A673 (cell line): Measurements from ENCODE around the gene LRRC4C. TPM values are rescaled to one million over a fixed set of nuclear protein-coding genes. Genes with fewer than 3 reads are reported as not detected.

Experiments used
- BruUV-seq: library from RNA; stranded (reverse); fragments of 400-500 nt; replicated peaks from 2 replicates; lab custom pipeline; 2021; lab: Mats Ljungman, UMichigan
- CTCF ChIA-PET: fragments of 300-600 bp; sonication (Branson Sonifier 250); formaldehyde crosslinking; loops from one replicate; lab custom pipeline; 2022; ENCODE audit warnings: antibody characterized with exemption; lab: Charles Lee
- POLR2A ChIA-PET: fragments of 300-600 bp; sonication (Branson Sonifier 250); formaldehyde crosslinking; loops from one replicate; lab custom pipeline; 2022; ENCODE audit warnings: antibody characterized with exemption; ENCODE audit not compliant: low non-redundant PET; lab: Charles Lee
- DNase-seq: peaks from one replicate; pipeline ENCODE4 v3.0.0-alpha.2; 2015; ENCODE audit warnings: low spot score
- H3K27ac ChIP-seq: fragments of 200-600 bp; sonication (generic); 2 replicates; pipeline ENCODE4 v1.5.1; 2016; ENCODE audit warnings: mixed run types, low read depth, mild to moderate bottlenecking, mixed read lengths, antibody characterized with exemption, low read length; ENCODE audit not compliant: poor library complexity, severe bottlenecking
- H3K27me3 ChIP-seq: fragments of 200-600 bp; sonication (generic); replicated peaks from 2 replicates; pipeline ENCODE4 v1.6.1; 2017; ENCODE audit warnings: mixed run types, low read depth, mild to moderate bottlenecking, mixed read lengths, antibody characterized with exemption, low read length; ENCODE audit not compliant: insufficient read depth, poor library complexity
- H3K36me3 ChIP-seq: fragments of 200-600 bp; sonication (generic); 2 replicates; pipeline ENCODE4 v1.6.1; 2016; ENCODE audit warnings: mixed run types, mild to moderate bottlenecking, mixed read lengths, antibody characterized with exemption, low read length; ENCODE audit not compliant: insufficient read depth, poor library complexity, severe bottlenecking
- H3K4me1 ChIP-seq: fragments of 200-600 bp; sonication (generic); 2 replicates; pipeline ENCODE4 v1.6.1; 2017; ENCODE audit warnings: mixed run types, mild to moderate bottlenecking, mixed read lengths, antibody characterized with exemption, low read length; ENCODE audit not compliant: insufficient read depth, poor library complexity, severe bottlenecking
- H3K4me3 ChIP-seq: fragments of 200-600 bp; sonication (generic); 2 replicates; pipeline ENCODE4 v1.5.1; 2016; ENCODE audit warnings: low read depth, mixed run types, mild to moderate bottlenecking, mixed read lengths, low read length; ENCODE audit not compliant: poor library complexity, severe bottlenecking
- H3K9me3 ChIP-seq: fragments of 200-600 bp; sonication (generic); 2 replicates; pipeline ENCODE4 v1.6.1; 2016; ENCODE audit warnings: mixed run types, low read depth, mild to moderate bottlenecking, mixed read lengths, antibody characterized with exemption, low read length; ENCODE audit not compliant: poor library complexity, severe bottlenecking
- CTCF ChIP-seq: fragments of 300-800, 200-600 bp; sonication (generic); conservative IDR thresholded peaks from 2 replicates; pipeline ENCODE4 v1.5.1; 2017; ENCODE audit warnings: low read depth, mild to moderate bottlenecking, antibody characterized with exemption, low read length, moderate library complexity, mixed read lengths
- EZH2 ChIP-seq: fragments of 200-600 bp; sonication (generic); IDR thresholded peaks from 2 replicates; pipeline ENCODE4 v1.6.1; 2017; ENCODE audit warnings: borderline replicate concordance, low read depth, mild to moderate bottlenecking, mixed read lengths, antibody characterized with exemption, low read length; ENCODE audit not compliant: poor library complexity, severe bottlenecking
- intact Hi-C: fragments of 100-400 bp; cut with micrococcal nuclease; formaldehyde crosslinking; loops from one replicate; pipeline ENCODE4 v1.10.0; 2022; ENCODE audit not compliant: unreplicated experiment
- total RNA-seq: library from RNA; stranded (reverse); gene quantifications from 2 replicates; pipeline ENCODE4 v1.2.3, GENCODE V29; 2021

The LRRC4C gene
- total RNA-seq, 1 experiment from 2014 or later, result 38.3 TPM

- no peaks in the 10 kb centered on the region for H3K4me1 ChIP-seq
- no peaks in the 10 kb centered on the region for H3K9me3 ChIP-seq
- no peak for DNase-seq
- ChIA-PET CTCF (no interaction called here), POLR2A (no interaction called here)
- no peak overlapping the region for H3K27ac ChIP-seq
- no TSS peak for BruUV-seq
- intact Hi-C loops, result no loop called here
- H3K4me3 ChIP-seq, result no peak overlapping the region
- no peaks in the 10 kb centered on the region for H3K36me3 ChIP-seq
- no peaks in the 10 kb centered on the region for H3K27me3 ChIP-seq
- TF ChIP-seq EZH2 (no peak), CTCF (no peak)
Observed at GRCh38 chr11:40842750-40843339, 616.6 kb downstream of the LRRC4C start.

- ChIA-PET POLR2A (no interaction called here), CTCF (no interaction called here)
- no TSS peak for BruUV-seq
- no peaks in the 10 kb centered on the region for H3K36me3 ChIP-seq
- DNase-seq, result no peak
- no peaks in the 10 kb centered on the region for H3K27me3 ChIP-seq
- no peak overlapping the region for H3K4me3 ChIP-seq
- no peaks in the 10 kb centered on the region for H3K4me1 ChIP-seq
- no peaks in the 10 kb centered on the region for H3K9me3 ChIP-seq
- intact Hi-C loops, result no loop called here
- TF ChIP-seq CTCF, result no peak
- no peak for TF ChIP-seq EZH2
- H3K27ac ChIP-seq, result no peak overlapping the region
Observed at GRCh38 chr11:40841231-40841630, 618.2 kb downstream of the LRRC4C start.

GRCh38 chr11:40838181-40838683, 621.2 kb downstream of the LRRC4C start:
- TF ChIP-seq EZH2 (no peak), CTCF (no peak)
- CTCF ChIA-PET, result no interaction called here
- Histone ChIP-seq H3K4me3 (no peak overlapping the region), H3K27ac (no peak overlapping the region), H3K36me3 (no peaks in the 10 kb centered on the region), H3K4me1 (no peaks in the 10 kb centered on the region), H3K27me3 (no peaks in the 10 kb centered on the region), H3K9me3 (no peaks in the 10 kb centered on the region)
- intact Hi-C loops, result no loop called here
- no peak for DNase-seq
- BruUV-seq, result no TSS peak
- POLR2A ChIA-PET, result no interaction called here
